Panc1 (cell line): ENCODE data around the gene CHRDL2. TPM values are rescaled to one million over a fixed set of nuclear protein-coding genes. Genes with fewer than 3 reads are reported as not detected.

ENCODE experiments used
- ATAC-seq: fragments of 200-7000 bp; cut with Tn5 transposase; 2 replicates; pipeline ENCODE4 v1.9.1; 2020; ENCODE audit warnings: mild to moderate bottlenecking, moderate library complexity
- BruUV-seq: library from RNA; stranded (reverse); fragments of 400-500 nt; replicated peaks from 2 replicates; lab custom pipeline; 2021; lab: Mats Ljungman, UMichigan
- CTCF ChIA-PET: fragments of 300-600 bp; sonication (Branson Sonifier 250); formaldehyde crosslinking; loops from one replicate; lab custom pipeline; 2022; ENCODE audit warnings: antibody characterized with exemption; lab: Charles Lee
- POLR2A ChIA-PET: fragments of 300-600 bp; sonication (Branson Sonifier 250); formaldehyde crosslinking; loops from one replicate; lab custom pipeline; 2022; ENCODE audit warnings: antibody characterized with exemption; lab: Charles Lee
- DNase-seq: peaks from one replicate; pipeline ENCODE4 v3.0.0-alpha.2; 2010; ENCODE audit warnings: low read depth, low spot score
- H3K27ac ChIP-seq: 2 replicates; pipeline ENCODE4 v1.5.1; 2011; ENCODE audit warnings: mild to moderate bottlenecking, low read length, inconsistent platforms
- H3K27me3 ChIP-seq: fragments of 200-500 bp; sonication (Bioruptor generic); 2 replicates; pipeline ENCODE4 v1.6.0; 2014; ENCODE audit warnings: low read length, inconsistent platforms; ENCODE audit not compliant: control insufficient read depth, insufficient read depth
- H3K36me3 ChIP-seq: fragments of 200-500 bp; sonication (Bioruptor generic); 2 replicates; pipeline ENCODE4 v1.5.1; 2014; ENCODE audit warnings: inconsistent platforms, mild to moderate bottlenecking, low read length, moderate library complexity; ENCODE audit not compliant: control insufficient read depth, insufficient read depth
- H3K4me1 ChIP-seq: 2 replicates; pipeline ENCODE4 v1.5.1; 2011; ENCODE audit warnings: inconsistent platforms, mild to moderate bottlenecking, low read length, moderate library complexity; ENCODE audit not compliant: control insufficient read depth, insufficient read depth
- H3K4me3 ChIP-seq, 2 experiments: 2 replicates each; pipeline ENCODE4 v1.5.1; 2011 to 2012; ENCODE audit warnings: low read depth in 2 of 2, low read length in 2 of 2, mild to moderate bottlenecking in 2 of 2, inconsistent platforms in 1 of 2, moderate library complexity in 1 of 2
- H3K9me3 ChIP-seq: fragments of 200-500 bp; sonication (Bioruptor generic); 2 replicates; pipeline ENCODE4 v1.5.1; 2014; ENCODE audit warnings: low read depth, mild to moderate bottlenecking, inconsistent platforms, low read length, moderate library complexity; ENCODE audit not compliant: control insufficient read depth, insufficient read depth
- POLR2AphosphoS5 ChIP-seq: IDR thresholded peaks from 2 replicates; pipeline ENCODE4 v1.6.1; 2012; ENCODE audit warnings: mild to moderate bottlenecking, low read depth, low read length, moderate library complexity
- SIN3A ChIP-seq: IDR thresholded peaks from 2 replicates; pipeline ENCODE4 v1.6.1; 2012; ENCODE audit warnings: low read depth, mild to moderate bottlenecking, low read length, moderate library complexity, borderline replicate concordance; ENCODE audit not compliant: insufficient read depth
- TCF7L2 ChIP-seq: IDR thresholded peaks from 2 replicates; pipeline ENCODE4 v1.6.1; 2011; ENCODE audit warnings: mild to moderate bottlenecking, low read depth, low read length, inconsistent platforms
- in situ Hi-C: cut with HindIII; loops from 2 replicates; pipeline ENCODE4 v1.10.0; 2016; ENCODE audit warnings: low sequenced_read_pairs, low pct_unique_long_range_greater_than_20kb
- intact Hi-C: fragments of 100-400 bp; cut with micrococcal nuclease; formaldehyde crosslinking; loops from one replicate; pipeline ENCODE4 v1.10.0; 2022; ENCODE audit not compliant: unreplicated experiment
- total RNA-seq: library from RNA; stranded (reverse); gene quantifications from one replicate; pipeline ENCODE4 v1.2.1, GENCODE V29; 2021; ENCODE audit not compliant: unreplicated experiment
- TF ChIP-seq, protein P1 (sequence below): fragments of 450-650 bp; IDR thresholded peaks from 2 replicates; pipeline ENCODE4 v1.5.1; 2017; ENCODE audit warnings: mild to moderate bottlenecking
- TF ChIP-seq, protein P2 (sequence below), 2 experiments: IDR thresholded peaks; 2 replicates each; pipeline ENCODE4 v1.6.1; 2011 to 2012; ENCODE audit warnings: low read depth in 2 of 2, control low read depth in 1 of 2, low read length in 1 of 2, mild to moderate bottlenecking in 1 of 2, moderate library complexity in 1 of 2; ENCODE audit not compliant: insufficient read depth in 1 of 2

CHRDL2 gene
- total RNA-seq, 1 experiment from 2014 or later, result 0.15 TPM

DNA sequence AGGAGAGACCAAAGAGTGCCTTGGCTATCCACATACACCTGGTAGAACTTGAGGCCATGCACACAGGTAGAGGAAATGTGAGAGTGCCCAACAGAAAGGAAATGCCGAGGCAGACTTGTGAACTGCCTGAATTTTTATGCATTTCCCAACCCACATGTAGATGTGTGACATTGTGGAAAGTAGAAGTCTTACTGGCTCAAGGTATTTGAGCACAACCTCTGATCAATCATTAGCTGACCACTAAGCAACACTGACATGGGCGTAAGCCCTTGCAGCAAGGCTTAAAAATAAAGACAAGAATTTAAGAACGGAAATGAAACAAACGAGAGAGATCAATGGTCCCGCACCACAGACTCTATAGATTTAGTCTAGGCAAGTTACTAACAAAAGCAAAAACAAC is 76.2 kb downstream of the CHRDL2 start:
- BruUV-seq, result no TSS peak
- POLR2A ChIA-PET, result no interaction called here
- in situ Hi-C loops, result no loop called here

DNA sequence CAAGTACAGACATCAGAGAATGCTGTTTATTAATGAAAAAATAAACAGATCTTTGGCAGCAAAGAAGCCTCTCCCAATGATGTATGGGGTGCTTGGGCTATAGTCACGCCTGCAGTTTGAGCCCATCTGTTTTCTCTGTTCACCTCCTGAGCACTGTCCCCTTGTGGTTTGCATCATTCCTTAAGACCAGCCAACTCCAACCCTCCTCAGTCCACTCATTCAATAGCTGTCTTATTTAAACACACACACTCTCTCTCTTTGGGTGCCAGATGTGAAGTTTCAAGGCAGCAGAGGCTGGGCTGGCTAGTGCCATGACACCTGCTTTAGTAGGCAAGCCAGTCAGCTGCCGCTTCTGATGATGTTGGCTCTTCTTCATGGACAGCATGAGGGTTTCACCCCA is 80.7 kb downstream of the CHRDL2 start:
- BruUV-seq, result no TSS peak
- Histone ChIP-seq H3K27me3 (no peaks in the 10 kb centered on the region), H3K4me1 (no peaks in the 10 kb centered on the region), H3K9me3 (no peaks in the 10 kb centered on the region), H3K4me3 (no peak overlapping the region), H3K27ac (no peak overlapping the region), H3K36me3 (no peaks in the 10 kb centered on the region)
- ATAC-seq (no peak), DNase-seq (no peak)
- intact Hi-C loops, result no loop called here
- in situ Hi-C loops, result no loop called here
- CTCF ChIA-PET, result no interaction called here
- TF ChIP-seq, protein P1, sequence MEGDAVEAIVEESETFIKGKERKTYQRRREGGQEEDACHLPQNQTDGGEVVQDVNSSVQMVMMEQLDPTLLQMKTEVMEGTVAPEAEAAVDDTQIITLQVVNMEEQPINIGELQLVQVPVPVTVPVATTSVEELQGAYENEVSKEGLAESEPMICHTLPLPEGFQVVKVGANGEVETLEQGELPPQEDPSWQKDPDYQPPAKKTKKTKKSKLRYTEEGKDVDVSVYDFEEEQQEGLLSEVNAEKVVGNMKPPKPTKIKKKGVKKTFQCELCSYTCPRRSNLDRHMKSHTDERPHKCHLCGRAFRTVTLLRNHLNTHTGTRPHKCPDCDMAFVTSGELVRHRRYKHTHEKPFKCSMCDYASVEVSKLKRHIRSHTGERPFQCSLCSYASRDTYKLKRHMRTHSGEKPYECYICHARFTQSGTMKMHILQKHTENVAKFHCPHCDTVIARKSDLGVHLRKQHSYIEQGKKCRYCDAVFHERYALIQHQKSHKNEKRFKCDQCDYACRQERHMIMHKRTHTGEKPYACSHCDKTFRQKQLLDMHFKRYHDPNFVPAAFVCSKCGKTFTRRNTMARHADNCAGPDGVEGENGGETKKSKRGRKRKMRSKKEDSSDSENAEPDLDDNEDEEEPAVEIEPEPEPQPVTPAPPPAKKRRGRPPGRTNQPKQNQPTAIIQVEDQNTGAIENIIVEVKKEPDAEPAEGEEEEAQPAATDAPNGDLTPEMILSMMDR, result no peak
- POLR2A ChIA-PET, result no interaction called here

More for the DNA sequence above, 76.2 kb downstream of the CHRDL2 start:
- Histone ChIP-seq H3K27me3 (no peaks in the 10 kb centered on the region), H3K4me1 (no peaks in the 10 kb centered on the region), H3K27ac (no peak overlapping the region), H3K4me3 (no peak overlapping the region), H3K9me3 (no peaks in the 10 kb centered on the region), H3K36me3 (no peaks in the 10 kb centered on the region)
- CTCF ChIA-PET, result no interaction called here
- ATAC-seq, result no peak
- intact Hi-C loops, result no loop called here
- TF ChIP-seq TCF7L2 (no peak), SIN3A (no peak), POLR2AphosphoS5 (no peak)
- TF ChIP-seq, protein P1, result no peak
- TF ChIP-seq, protein P2, sequence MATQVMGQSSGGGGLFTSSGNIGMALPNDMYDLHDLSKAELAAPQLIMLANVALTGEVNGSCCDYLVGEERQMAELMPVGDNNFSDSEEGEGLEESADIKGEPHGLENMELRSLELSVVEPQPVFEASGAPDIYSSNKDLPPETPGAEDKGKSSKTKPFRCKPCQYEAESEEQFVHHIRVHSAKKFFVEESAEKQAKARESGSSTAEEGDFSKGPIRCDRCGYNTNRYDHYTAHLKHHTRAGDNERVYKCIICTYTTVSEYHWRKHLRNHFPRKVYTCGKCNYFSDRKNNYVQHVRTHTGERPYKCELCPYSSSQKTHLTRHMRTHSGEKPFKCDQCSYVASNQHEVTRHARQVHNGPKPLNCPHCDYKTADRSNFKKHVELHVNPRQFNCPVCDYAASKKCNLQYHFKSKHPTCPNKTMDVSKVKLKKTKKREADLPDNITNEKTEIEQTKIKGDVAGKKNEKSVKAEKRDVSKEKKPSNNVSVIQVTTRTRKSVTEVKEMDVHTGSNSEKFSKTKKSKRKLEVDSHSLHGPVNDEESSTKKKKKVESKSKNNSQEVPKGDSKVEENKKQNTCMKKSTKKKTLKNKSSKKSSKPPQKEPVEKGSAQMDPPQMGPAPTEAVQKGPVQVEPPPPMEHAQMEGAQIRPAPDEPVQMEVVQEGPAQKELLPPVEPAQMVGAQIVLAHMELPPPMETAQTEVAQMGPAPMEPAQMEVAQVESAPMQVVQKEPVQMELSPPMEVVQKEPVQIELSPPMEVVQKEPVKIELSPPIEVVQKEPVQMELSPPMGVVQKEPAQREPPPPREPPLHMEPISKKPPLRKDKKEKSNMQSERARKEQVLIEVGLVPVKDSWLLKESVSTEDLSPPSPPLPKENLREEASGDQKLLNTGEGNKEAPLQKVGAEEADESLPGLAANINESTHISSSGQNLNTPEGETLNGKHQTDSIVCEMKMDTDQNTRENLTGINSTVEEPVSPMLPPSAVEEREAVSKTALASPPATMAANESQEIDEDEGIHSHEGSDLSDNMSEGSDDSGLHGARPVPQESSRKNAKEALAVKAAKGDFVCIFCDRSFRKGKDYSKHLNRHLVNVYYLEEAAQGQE (IDR thresholded peaks at IDR 0.05; ENCODE audit: insufficient read depth in 1 of 2, low read depth in 2 of 2, low read length in 1 of 2), result no peak
- DNase-seq, result no peak
